SH-SY5Y (cell line): Measurements from ENCODE around the gene TGFBR3.

Experiments
- GATA2 ChIP-seq: IDR thresholded peaks from 2 replicates; pipeline ENCODE4 v1.6.1; 2011; ENCODE audit warnings: mild to moderate bottlenecking, low read depth, low read length
- GATA3 ChIP-seq: IDR thresholded peaks from 2 replicates; pipeline ENCODE4 v1.6.1; 2011; ENCODE audit warnings: low read depth, mild to moderate bottlenecking, low read length, moderate library complexity

DNA sequence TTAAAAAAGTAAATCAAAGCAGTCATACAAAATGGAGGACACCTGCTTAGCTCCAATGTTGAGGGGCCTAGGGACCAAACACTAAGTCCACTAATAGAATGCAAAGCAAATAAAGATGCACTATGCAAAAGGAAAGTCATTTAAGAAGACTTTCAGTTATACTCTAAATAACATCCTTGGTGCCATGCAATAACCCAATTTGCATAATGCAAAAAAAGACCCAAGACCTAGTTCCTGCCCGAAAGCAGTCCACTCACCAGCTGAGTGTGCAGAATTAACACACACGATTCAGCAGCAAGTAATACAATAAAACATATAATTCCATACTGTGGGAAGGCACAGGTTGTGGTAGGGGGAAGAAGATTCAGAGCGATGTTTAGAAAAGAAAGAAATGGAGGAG, 101.8 kb downstream of the TGFBR3 start:
- TF ChIP-seq GATA3 (no peak), GATA2 (no peak)
